Cardiac septum (tissue), 1 donor: ENCODE results near the gene TOR3A. TPM values are rescaled to one million over a fixed set of nuclear protein-coding genes. Genes with fewer than 3 reads are reported as not detected.
"Not testable (repeated sequence)": the region's sequence is repeated elsewhere in the genome, so short reads cannot be mapped to it uniquely, and the experiment has no call there.

Experiments used
- DNase-seq: peaks from one replicate; pipeline ENCODE4 v3.0.0-alpha.2; 2020; ENCODE audit warnings: low spot score
- intact Hi-C: fragments of 100-400 bp; cut with DNase I; formaldehyde crosslinking; loops from one replicate; pipeline ENCODE4 v1.14.0; 2022
- total RNA-seq: library from RNA; stranded (reverse); fragmentation: NEBNext Ultra II Directional; extraction: Animal tissue kit (Norgen Biotek cat#: 25700); gene quantifications from one replicate; pipeline ENCODE4 v1.2.1, GENCODE V29; 2021
- donor health status: DM: no; HTN: no; CAD: no.

Gene TOR3A
- total RNA-seq, 1 donor from 2014 or later: 8.7 TPM

- DNase-seq, intact Hi-C loops: not testable (repeated sequence)
These were observed 53.8 kb downstream of the TOR3A start for GRCh38 chr1:179135707-179136106.

GRCh38 chr1:179137617-179138255, 55.9 kb downstream of the TOR3A start:
- DNase-seq: no peak
- intact Hi-C loops: no loop called here

GRCh38 chr1:179138755-179139154, 56.9 kb downstream of the TOR3A start:
- intact Hi-C loops, DNase-seq: not testable (repeated sequence)

GRCh38 chr1:179141592-179142251, 59.9 kb downstream of the TOR3A start:
- intact Hi-C loops: loop anchor here (5.0 kb wide), 1 partner anchor 51 kb away; no protein-coding TSS in a partner anchor

GRCh38 chr1:179142889-179143299, 61.0 kb downstream of the TOR3A start:
- DNase-seq: no peak
- intact Hi-C loops: loop anchor here (5.0 kb wide), 1 partner anchor 49 kb away; no protein-coding TSS in a partner anchor

More at GRCh38 chr1:179141592-179142251, 59.9 kb downstream of the TOR3A start:
- no peak for DNase-seq

- intact Hi-C loops: loop anchor here (5.0 kb wide), 1 partner anchor 49 kb away; no protein-coding TSS in a partner anchor
- DNase-seq: no peak
These were observed 61.5 kb downstream of the TOR3A start for GRCh38 chr1:179143322-179143721.

GRCh38 chr1:179144626-179145025, 62.8 kb downstream of the TOR3A start:
- intact Hi-C loops: loop anchor here (5.0 kb wide), 1 partner anchor 48 kb away; no protein-coding TSS in a partner anchor
- no peak for DNase-seq

- DNase-seq: no peak
- intact Hi-C loops: no loop called here
These were observed 63.7 kb downstream of the TOR3A start for GRCh38 chr1:179145521-179145920.

Other genes with a start within 250 kb of the TOR3A start
- 15.1 TPM for gene ANGPTL1, start 211.0 kb upstream of the TOR3A start, total RNA-seq
- gene FAM20B, start 56.2 kb upstream of the TOR3A start, total RNA-seq: 54.6 TPM
- 14.1 TPM for gene ABL2, start 147.6 kb downstream of the TOR3A start, total RNA-seq
- gene SOAT1, start 211.7 kb downstream of the TOR3A start, total RNA-seq: 9.8 TPM